ENCODE results near the gene CEMIP. TPM values are rescaled to one million over a fixed set of nuclear protein-coding genes. Genes with fewer than 3 reads are reported as not detected.

Gene CEMIP
- polyA plus RNA-seq, 1 donor (not counting 4 experiments of a cell fraction or from before 2014, with no cell fraction given), result 2.3 TPM

DNA sequence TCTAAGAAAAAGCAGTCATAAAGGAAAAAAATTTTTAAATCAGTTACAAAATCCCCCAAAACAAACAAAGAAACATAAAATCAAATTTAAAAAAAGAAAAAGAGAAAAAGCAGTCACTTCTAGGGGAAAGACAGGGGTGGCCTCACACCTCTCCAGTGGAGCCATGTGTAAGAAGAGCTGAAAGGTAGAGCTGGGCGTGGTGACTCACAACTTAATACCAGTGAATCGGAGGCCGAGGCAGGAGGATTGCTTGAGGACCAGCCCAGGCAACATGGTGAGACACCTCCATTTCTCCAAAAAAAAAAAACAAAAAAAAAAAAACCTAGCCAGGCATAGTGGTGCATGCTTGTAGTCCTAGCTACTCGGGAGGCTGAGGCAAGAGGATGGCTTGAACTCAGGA is 195.7 kb downstream of the CEMIP start:
- H3K9me1 ChIP-seq (ENCODE audit: control insufficient read depth, extremely low read depth, insufficient read depth, low read length), result no peaks in the 10 kb centered on the region
- DNase-seq (ENCODE audit: low read depth, low spot score) (no peak), FAIRE-seq (no peak)
- H3K27me3 ChIP-seq (ENCODE audit: control insufficient read depth, extremely low read depth, insufficient read depth, low read length), result no peaks in the 10 kb centered on the region
- H3K4me3 ChIP-seq (ENCODE audit: control insufficient read depth in 2 of 3, extremely low read depth in 1 of 3, insufficient read depth in 2 of 3, low read depth in 1 of 3, low read length in 3 of 3), result no peak overlapping the region
- H3K36me3 ChIP-seq (ENCODE audit: control insufficient read depth in 2 of 2, extremely low read depth in 1 of 2, insufficient read depth in 2 of 2, low read length in 2 of 2), result peaks cover 0 to 20% of the 10 kb centered on the region in 2 experiments
- H3K4me1 ChIP-seq (ENCODE audit: control insufficient read depth, extremely low read depth, insufficient read depth, low read length), result peaks cover 11% of the 10 kb centered on the region
- H3K79me2 ChIP-seq (ENCODE audit: control insufficient read depth, insufficient read depth, low read length), result peaks cover 17% of the 10 kb centered on the region
- no peak overlapping the region for H3K27ac ChIP-seq (ENCODE audit: control insufficient read depth, insufficient read depth, low read length)
- TF ChIP-seq CTCF (optimal IDR thresholded peaks at IDR 0.05 in 1 of 3, IDR thresholded peaks at IDR 0.05 in 1 of 3, conservative IDR thresholded peaks at IDR 0.05 in 1 of 3; ENCODE audit: extremely low read depth in 1 of 3, insufficient read depth in 2 of 3, low read length in 3 of 3), result no peak
- no peak for TF ChIP-seq EZH2 (IDR thresholded peaks at IDR 0.05; ENCODE audit: low read length)
- H3K9me3 ChIP-seq (ENCODE audit: control insufficient read depth, low read depth, low read length), result no peaks in the 10 kb centered on the region
- H3K9ac ChIP-seq (ENCODE audit: control insufficient read depth, extremely low read depth, insufficient read depth, low read length), result no peak overlapping the region
- dilution Hi-C loops (cut with MboI; ENCODE audit: extremely low pct_ligation_motif_present, low sequenced_read_pairs), result no loop called here
- no peak overlapping the region for H2AFZ ChIP-seq (ENCODE audit: control insufficient read depth, low read length)
- H4K20me1 ChIP-seq (ENCODE audit: control insufficient read depth, extremely low read depth, insufficient read depth, low read length), result peaks cover 8% of the 10 kb centered on the region
- H3K4me2 ChIP-seq (ENCODE audit: control insufficient read depth, extremely low read depth, insufficient read depth, low read depth, low read length), result no peak overlapping the region

- no peak overlapping the region for H3K4me2 ChIP-seq (ENCODE audit: control insufficient read depth, extremely low read depth, insufficient read depth, low read depth, low read length)
- H3K27ac ChIP-seq (ENCODE audit: control insufficient read depth, insufficient read depth, low read length), result no peak overlapping the region
- no peak overlapping the region for H3K9ac ChIP-seq (ENCODE audit: control insufficient read depth, extremely low read depth, insufficient read depth, low read length)
- peaks cover 8% of the 10 kb centered on the region for H4K20me1 ChIP-seq (ENCODE audit: control insufficient read depth, extremely low read depth, insufficient read depth, low read length)
- no peaks in the 10 kb centered on the region for H3K27me3 ChIP-seq (ENCODE audit: control insufficient read depth, extremely low read depth, insufficient read depth, low read length)
- H3K79me2 ChIP-seq (ENCODE audit: control insufficient read depth, insufficient read depth, low read length), result peaks cover 18% of the 10 kb centered on the region
- peaks cover 2% of the 10 kb centered on the region for H3K4me1 ChIP-seq (ENCODE audit: control insufficient read depth, extremely low read depth, insufficient read depth, low read length)
- no peaks in the 10 kb centered on the region for H3K9me1 ChIP-seq (ENCODE audit: control insufficient read depth, extremely low read depth, insufficient read depth, low read length)
- dilution Hi-C loops (cut with MboI; ENCODE audit: extremely low pct_ligation_motif_present, low sequenced_read_pairs), result no loop called here
- DNase-seq (ENCODE audit: low read depth, low spot score) (no peak), FAIRE-seq (no peak)
- H2AFZ ChIP-seq (ENCODE audit: control insufficient read depth, low read length), result no peak overlapping the region
- H3K9me3 ChIP-seq (ENCODE audit: control insufficient read depth, low read depth, low read length), result no peaks in the 10 kb centered on the region
- TF ChIP-seq CTCF (optimal IDR thresholded peaks at IDR 0.05 in 1 of 3, IDR thresholded peaks at IDR 0.05 in 1 of 3, conservative IDR thresholded peaks at IDR 0.05 in 1 of 3; ENCODE audit: extremely low read depth in 1 of 3, insufficient read depth in 2 of 3, low read length in 3 of 3), result no peak
- TF ChIP-seq EZH2 (IDR thresholded peaks at IDR 0.05; ENCODE audit: low read length), result no peak
- H3K36me3 ChIP-seq (ENCODE audit: control insufficient read depth in 2 of 2, extremely low read depth in 1 of 2, insufficient read depth in 2 of 2, low read length in 2 of 2), result peaks cover 2 to 27% of the 10 kb centered on the region in 2 experiments
- H3K4me3 ChIP-seq (ENCODE audit: control insufficient read depth in 2 of 3, extremely low read depth in 1 of 3, insufficient read depth in 2 of 3, low read depth in 1 of 3, low read length in 3 of 3), result no peak overlapping the region
Measured at GRCh38 chr15:80976851-80977250, 197.7 kb downstream of the CEMIP start.

All from keratinocyte (primary cell).